AG04449 (cell line): Measurements from ENCODE around the gene WDR47.

Source experiments
- CTCF ChIA-PET: fragments of 350-600 bp; formaldehyde crosslinking; extraction: SDS; loops from one replicate; lab custom pipeline; 2021; ENCODE audit warnings: antibody characterized with exemption; lab: Yijun Ruan, JAX
- POLR2A ChIA-PET: fragments of 400-600, 350-600 bp; formaldehyde crosslinking; extraction: SDS; loops from one replicate; lab custom pipeline; 2020; ENCODE audit warnings: antibody characterized with exemption, inconsistent platforms; lab: Yijun Ruan, JAX
- DNase-seq: peaks from one replicate; pipeline ENCODE4 v3.0.0-alpha.2; 2010; ENCODE audit warnings: low read depth, low spot score
- H3K4me3 ChIP-seq: 2 replicates; pipeline ENCODE4 v1.5.1; 2011; ENCODE audit warnings: low read depth, mild to moderate bottlenecking, control low read depth, low read length
- CTCF ChIP-seq: IDR thresholded peaks from one replicate; pipeline ENCODE4 v1.5.1; 2011; ENCODE audit warnings: mild to moderate bottlenecking, moderate library complexity, low read length, control low read depth, inconsistent platforms; ENCODE audit not compliant: insufficient read depth; ENCODE audit errors: missing control alignments

The WDR47 gene

GRCh38 chr1:109084563-109085517 lies 42.9 kb upstream of the WDR47 start:
- POLR2A ChIA-PET: interaction anchor here (3.2 kb wide), 1 partner anchor 15 kb away, joined by 12 read pairs; no protein-coding TSS in a partner anchor
- H3K4me3 ChIP-seq: no peak overlapping the region
- DNase-seq: no peak
- CTCF ChIA-PET: interaction anchor here (0.9 to 3.2 kb wide), 4 partner anchors 8 to 30 kb away, joined by 3 to 11 read pairs (median 8); partner anchors contain the start of gene TAF13
- TF ChIP-seq CTCF: no peak

GRCh38 chr1:109083923-109084322 lies 42.0 kb upstream of the WDR47 start:
- POLR2A ChIA-PET: interaction anchor here (3.2 kb wide), 1 partner anchor 16 kb away, joined by 12 read pairs; no protein-coding TSS in a partner anchor
- CTCF ChIA-PET: interaction anchor here (1.0 to 2.5 kb wide), 3 partner anchors 13 to 117 kb away, joined by 3 to 11 read pairs (median 3); a partner anchor contains a TSS

GRCh38 chr1:109083501-109083900 lies 41.6 kb upstream of the WDR47 start:
- no peak overlapping the region for H3K4me3 ChIP-seq
- DNase-seq: no peak
- ChIA-PET POLR2A (interaction anchor here (3.2 kb wide), 1 partner anchor 17 kb away, joined by 12 read pairs; no protein-coding TSS in a partner anchor), CTCF (interaction anchor here (1.0 to 2.5 kb wide), 3 partner anchors 13 to 118 kb away, joined by 3 to 11 read pairs (median 3); a partner anchor contains a TSS)
- no peak for TF ChIP-seq CTCF

More at GRCh38 chr1:109083923-109084322, 42.0 kb upstream of the WDR47 start:
- no peak for TF ChIP-seq CTCF
- no peak overlapping the region for H3K4me3 ChIP-seq
- no peak for DNase-seq

GRCh38 chr1:109080441-109081082 lies 38.7 kb upstream of the WDR47 start:
- CTCF ChIA-PET: no interaction called here
- no peak for DNase-seq
- POLR2A ChIA-PET: no interaction called here
- no peak overlapping the region for H3K4me3 ChIP-seq
- no peak for TF ChIP-seq CTCF

- TF ChIP-seq CTCF: no peak
- ChIA-PET POLR2A (no interaction called here), CTCF (no interaction called here)
- H3K4me3 ChIP-seq: no peak overlapping the region
- DNase-seq: no peak
Measured at GRCh38 chr1:109079240-109079622, 37.3 kb upstream of the WDR47 start.
